Activated T-helper 1 cell treated with anti-CD3 and anti-CD28 coated beads, Interleukin-12 subunit alpha, Interleukin-12 subunit beta, Interleukin-2, Interleukin-4 antibody, amounts not matched to agents 30 ng/mL and 10 ng/mL and 1 ng/mL, durations not matched to agents 14 hours and 24 hours and 36 hours (primary cell): ENCODE data around the gene KRT86. TPM values are rescaled to one million over a fixed set of nuclear protein-coding genes. Genes with fewer than 3 reads are reported as not detected.
A peak's percentile ranks its signal among the peaks of the same experiment; 100 is the strongest.

Experiments
- DNase-seq: peaks from one replicate; pipeline ENCODE4 v3.0.0; 2021; ENCODE audit warnings: low spot score
- H3K27ac Mint-ChIP-seq: one replicate; pipeline ENCODE4 v1.8.0; 2021; ENCODE audit warnings: mild to moderate bottlenecking, mixed read lengths
- H3K27me3 Mint-ChIP-seq: one replicate; pipeline ENCODE4 v1.8.0; 2022; ENCODE audit warnings: mild to moderate bottlenecking, moderate library complexity, mixed read lengths; ENCODE audit not compliant: insufficient read depth
- H3K36me3 Mint-ChIP-seq: one replicate; pipeline ENCODE4 v1.8.0; 2021; ENCODE audit warnings: low read depth, mixed read lengths
- H3K4me1 Mint-ChIP-seq: one replicate; pipeline ENCODE4 v1.8.0; 2021; ENCODE audit warnings: low read depth, mixed read lengths
- H3K4me3 Mint-ChIP-seq: one replicate; pipeline ENCODE4 v1.8.0; 2021; ENCODE audit warnings: mild to moderate bottlenecking, moderate library complexity, mixed read lengths
- H3K9me3 Mint-ChIP-seq: one replicate; pipeline ENCODE4 v1.8.0; 2021; ENCODE audit warnings: mixed read lengths
- intact Hi-C: fragments of 100-400 bp; cut with micrococcal nuclease; formaldehyde crosslinking; loops from one replicate; pipeline ENCODE4 v1.15.1; 2024
- total RNA-seq: library from RNA; stranded (reverse); gene quantifications from 2 replicates; pipeline ENCODE4 v1.2.3, GENCODE V29; 2022

The KRT86 gene
- 0.73 and 0.93 TPM in 2 replicates for total RNA-seq

- no peak within 1 kb of the TSS for H3K27ac Mint-ChIP-seq
- DNase-seq: no peak
- H3K9me3 Mint-ChIP-seq: no peaks in the 10 kb centered on the region
- H3K27me3 Mint-ChIP-seq: peaks cover 37% of the 10 kb centered on the region
- H3K4me3 Mint-ChIP-seq: no peak within 1 kb of the TSS
- intact Hi-C loops: loop anchor here (5.0 kb wide), 1 partner anchor 53 kb away; no protein-coding TSS in a partner anchor
- peaks cover 23% of the 10 kb centered on the region for H3K4me1 Mint-ChIP-seq
- H3K36me3 Mint-ChIP-seq: peaks cover 8% of the 10 kb centered on the region
Measured at GRCh38 chr12:52274521-52275120, at the start of gene KRT86. Gene KRT86, plus strand, starts transcription at chr12:52274645. Its CDS starts 27,272 bp downstream, at chr12:52301917.

- Mint-ChIP-seq H3K4me3 (no peak overlapping the region), H3K27ac (no peak overlapping the region), H3K36me3 (no peaks in the 10 kb centered on the region), H3K27me3 (peaks cover 47% of the 10 kb centered on the region), H3K4me1 (peaks cover 13% of the 10 kb centered on the region), H3K9me3 (peaks cover 5% of the 10 kb centered on the region)
- intact Hi-C loops: no loop called here
- DNase-seq: no peak
Measured at GRCh38 chr12:52225752-52226151, 48.7 kb upstream of the KRT86 start.

GRCh38 chr12:52226446-52226845, 48.0 kb upstream of the KRT86 start:
- Mint-ChIP-seq H3K4me1 (peaks cover 8% of the 10 kb centered on the region), H3K36me3 (no peaks in the 10 kb centered on the region), H3K27ac (no peak overlapping the region), H3K27me3 (peaks cover 47% of the 10 kb centered on the region), H3K4me3 (no peak overlapping the region), H3K9me3 (peaks cover 5% of the 10 kb centered on the region)
- DNase-seq: no peak
- intact Hi-C loops: no loop called here

GRCh38 chr12:52227606-52228166, 46.8 kb upstream of the KRT86 start:
- Mint-ChIP-seq H3K4me3 (no peak overlapping the region), H3K27me3 (peaks cover 58% of the 10 kb centered on the region), H3K9me3 (peaks cover 5% of the 10 kb centered on the region), H3K36me3 (no peaks in the 10 kb centered on the region), H3K27ac (no peak overlapping the region), H3K4me1 (no peaks in the 10 kb centered on the region)
- no peak for DNase-seq
- intact Hi-C loops: no loop called here

- Mint-ChIP-seq H3K27ac (no peak overlapping the region), H3K9me3 (peaks cover 5% of the 10 kb centered on the region), H3K4me3 (no peak overlapping the region), H3K36me3 (no peaks in the 10 kb centered on the region), H3K4me1 (no peaks in the 10 kb centered on the region), H3K27me3 (peaks cover 60% of the 10 kb centered on the region)
- intact Hi-C loops: no loop called here
- DNase-seq: no peak
Measured at GRCh38 chr12:52228366-52228765, 46.1 kb upstream of the KRT86 start.

- H3K4me3 Mint-ChIP-seq: no peak overlapping the region
- no peak for DNase-seq
- intact Hi-C loops: no loop called here
- H3K9me3 Mint-ChIP-seq: peaks cover 5% of the 10 kb centered on the region
- H3K36me3 Mint-ChIP-seq: no peaks in the 10 kb centered on the region
- H3K4me1 Mint-ChIP-seq: no peaks in the 10 kb centered on the region
- H3K27ac Mint-ChIP-seq: no peak overlapping the region
- peaks cover 61% of the 10 kb centered on the region for H3K27me3 Mint-ChIP-seq
Measured at GRCh38 chr12:52228931-52229330, 45.5 kb upstream of the KRT86 start.

- H3K27ac Mint-ChIP-seq: no peak overlapping the region
Measured at GRCh38 chr12:52229836-52230343, 44.6 kb upstream of the KRT86 start.

GRCh38 chr12:52230364-52231281, 43.8 kb upstream of the KRT86 start:
- H3K4me3 Mint-ChIP-seq: no peak overlapping the region
- peaks cover 5% of the 10 kb centered on the region for H3K4me1 Mint-ChIP-seq
- no peak overlapping the region for H3K27ac Mint-ChIP-seq
- intact Hi-C loops: no loop called here
- no peaks in the 10 kb centered on the region for H3K9me3 Mint-ChIP-seq
- no peak for DNase-seq
- no peaks in the 10 kb centered on the region for H3K36me3 Mint-ChIP-seq
- peaks cover 59% of the 10 kb centered on the region for H3K27me3 Mint-ChIP-seq

More at GRCh38 chr12:52229836-52230343, 44.6 kb upstream of the KRT86 start:
- intact Hi-C loops: no loop called here
- DNase-seq: no peak
- Mint-ChIP-seq H3K9me3 (no peaks in the 10 kb centered on the region), H3K4me3 (no peak overlapping the region), H3K36me3 (no peaks in the 10 kb centered on the region), H3K4me1 (peaks cover 5% of the 10 kb centered on the region), H3K27me3 (peaks cover 59% of the 10 kb centered on the region)

- Mint-ChIP-seq H3K36me3 (no peaks in the 10 kb centered on the region), H3K27ac (no peak overlapping the region), H3K4me3 (no peak overlapping the region), H3K9me3 (no peaks in the 10 kb centered on the region), H3K4me1 (peaks cover 5% of the 10 kb centered on the region), H3K27me3 (peaks cover 53% of the 10 kb centered on the region)
- intact Hi-C loops: no loop called here
- DNase-seq: no peak
Measured at GRCh38 chr12:52231305-52232202, 42.9 kb upstream of the KRT86 start.

GRCh38 chr12:52232203-52232673, 42.2 kb upstream of the KRT86 start:
- Mint-ChIP-seq H3K27ac (no peak overlapping the region), H3K9me3 (no peaks in the 10 kb centered on the region), H3K4me3 (no peak overlapping the region), H3K27me3 (peaks cover 48% of the 10 kb centered on the region), H3K4me1 (peaks cover 5% of the 10 kb centered on the region), H3K36me3 (no peaks in the 10 kb centered on the region)
- no peak for DNase-seq
- intact Hi-C loops: no loop called here

GRCh38 chr12:52232674-52233461, 41.6 kb upstream of the KRT86 start, which contains the start of gene KRT7:
Gene KRT7, plus strand, starts transcription at chr12:52233243. Its CDS starts 54 bp downstream, at chr12:52233297.
- Mint-ChIP-seq H3K9me3 (no peaks in the 10 kb centered on the region), H3K4me3 (peak within 1 kb of the TSS; percentile 11), H3K4me1 (peaks cover 5% of the 10 kb centered on the region), H3K36me3 (no peaks in the 10 kb centered on the region), H3K27ac (no peak within 1 kb of the TSS), H3K27me3 (peaks cover 43% of the 10 kb centered on the region)
- intact Hi-C loops: no loop called here
- DNase-seq: no peak
